ENCODE measurements around the gene PRDX4.
"Not testable (repeated sequence)": the region's sequence is repeated elsewhere in the genome, so short reads cannot be mapped to it uniquely, and the experiment has no call there.

Gene PRDX4

DNA sequence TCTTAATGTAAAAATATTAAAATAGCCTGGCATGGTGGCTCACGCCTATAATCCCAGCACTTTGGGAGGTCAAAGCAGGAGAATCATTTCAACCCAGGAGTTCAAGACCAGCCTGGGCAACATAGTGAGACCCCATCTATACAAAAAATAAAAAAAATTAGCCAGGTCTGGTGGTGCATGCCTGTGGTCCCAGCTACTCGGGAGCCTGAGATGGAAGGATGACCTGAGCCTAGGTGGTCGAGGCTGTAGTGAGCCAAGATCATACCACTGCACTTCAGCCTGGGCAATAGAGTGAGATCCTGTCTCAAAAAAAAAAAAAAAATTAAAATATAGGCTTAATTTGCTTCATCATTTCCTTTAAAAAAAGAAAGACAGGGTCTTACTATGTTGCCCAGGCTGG is 9.2 kb downstream of the PRDX4 start:
- DNase-seq: not testable (repeated sequence)

DNA sequence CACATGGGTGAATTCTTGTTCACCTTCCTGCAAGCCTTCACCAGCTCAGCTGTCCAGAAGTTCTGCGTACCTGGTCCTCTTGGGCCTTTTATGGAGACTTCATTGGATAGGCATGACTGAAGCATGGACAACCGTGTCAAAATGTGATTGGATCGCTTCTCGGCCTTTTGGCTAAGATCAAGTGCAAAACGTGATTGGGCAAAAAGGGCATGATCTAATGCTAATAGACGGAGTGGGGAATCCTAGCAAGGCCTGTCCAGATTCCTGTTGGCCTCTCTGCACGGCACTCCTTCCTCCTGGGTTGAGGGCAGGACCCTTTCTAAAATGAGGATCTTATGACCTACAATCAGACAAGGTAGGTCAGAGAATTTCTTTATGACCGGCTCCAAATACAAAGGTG is 24.9 kb downstream of the PRDX4 start:
- DNase-seq: no peak

DNA sequence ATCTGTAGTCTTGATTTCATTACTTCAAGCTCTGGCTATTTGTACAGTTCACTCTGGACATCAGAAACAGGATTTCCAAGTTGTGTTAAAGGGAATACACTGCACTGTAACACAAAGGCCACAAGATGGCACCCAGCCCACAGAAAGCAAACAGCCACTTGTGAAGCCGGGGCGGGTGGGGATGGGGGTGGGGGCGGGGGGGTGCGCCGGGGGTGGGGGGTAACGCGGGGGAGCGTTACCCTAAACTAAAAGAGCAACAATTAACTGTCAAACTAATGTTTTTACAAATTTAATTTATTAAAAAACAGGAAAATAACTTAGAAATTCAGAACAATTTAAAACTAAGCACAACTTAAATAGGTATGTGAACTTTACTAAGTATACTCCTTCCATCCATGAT is 27.3 kb downstream of the PRDX4 start:
- DNase-seq: peak; percentile 53

DNA sequence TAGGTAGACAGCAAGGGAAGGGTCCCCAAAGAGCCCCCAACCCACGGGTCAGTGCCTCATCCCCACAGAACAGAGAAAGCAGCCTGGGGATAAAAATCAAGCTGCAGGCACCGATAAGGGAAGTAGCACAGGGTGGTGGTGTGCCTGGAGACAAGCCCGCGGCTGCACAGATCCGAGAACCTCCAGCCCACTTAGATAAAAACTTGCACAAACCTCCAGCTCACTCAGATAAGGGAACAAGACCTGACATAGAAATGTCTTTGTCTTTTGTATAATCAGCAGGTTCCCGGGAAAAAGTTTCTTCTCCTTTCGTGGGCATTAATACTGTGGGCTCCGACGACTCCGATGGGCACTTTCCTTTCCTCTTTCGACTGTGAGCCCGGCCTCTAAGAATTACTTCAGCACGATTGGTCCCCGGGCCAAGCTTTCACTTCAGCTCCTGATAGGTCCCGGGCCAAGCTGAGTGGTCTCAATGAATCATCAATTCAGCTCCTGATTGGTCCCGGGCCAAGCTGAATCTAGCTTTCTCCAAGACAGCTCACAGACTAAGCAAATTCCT is 32.4 kb downstream of the PRDX4 start:
- DNase-seq: peak; percentile 28

DNA sequence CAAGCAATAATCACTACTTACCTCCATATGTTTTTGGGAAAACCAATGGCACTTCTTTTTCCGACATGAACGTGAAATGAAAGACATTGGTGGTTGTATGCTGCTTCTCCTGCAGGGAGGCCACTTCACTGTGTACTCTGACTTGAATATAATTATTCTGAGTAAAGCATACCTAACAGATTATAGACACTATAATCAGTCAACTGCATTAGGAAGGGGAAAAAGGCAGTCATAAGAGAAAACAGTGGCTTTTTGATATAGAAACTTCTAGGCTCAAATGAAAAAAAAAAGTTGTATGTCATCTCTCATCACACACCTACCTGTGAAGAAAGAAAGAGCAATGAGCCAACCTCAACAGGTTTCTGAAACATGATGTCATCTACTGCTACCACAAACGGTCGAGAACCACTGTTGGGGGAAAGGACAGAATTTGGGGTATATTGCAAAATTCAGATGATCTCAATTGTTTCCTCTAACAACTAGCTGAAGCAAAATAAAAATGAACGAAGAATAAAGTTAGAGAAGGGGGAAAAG is 37.4 kb downstream of the PRDX4 start:
- no peak for DNase-seq

DNA sequence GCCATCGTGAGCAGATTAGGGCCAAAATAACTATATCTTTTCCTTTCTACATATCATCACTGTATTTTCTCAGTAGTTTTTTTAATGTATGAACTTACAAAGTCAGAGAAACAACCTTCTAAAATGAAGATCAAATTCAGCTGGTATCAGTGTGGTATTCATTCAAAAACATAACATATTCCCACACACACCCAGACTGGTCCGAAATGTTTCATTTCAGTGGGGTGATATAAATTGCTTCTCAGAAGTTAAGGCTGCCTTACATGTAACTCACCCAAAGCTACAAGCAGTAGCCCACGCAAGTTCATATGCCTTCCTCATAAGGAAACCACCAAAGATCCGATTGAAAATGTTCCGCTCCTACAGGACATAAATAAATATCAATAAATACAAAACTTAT is 37.9 kb downstream of the PRDX4 start:
- no peak for DNase-seq

DNA sequence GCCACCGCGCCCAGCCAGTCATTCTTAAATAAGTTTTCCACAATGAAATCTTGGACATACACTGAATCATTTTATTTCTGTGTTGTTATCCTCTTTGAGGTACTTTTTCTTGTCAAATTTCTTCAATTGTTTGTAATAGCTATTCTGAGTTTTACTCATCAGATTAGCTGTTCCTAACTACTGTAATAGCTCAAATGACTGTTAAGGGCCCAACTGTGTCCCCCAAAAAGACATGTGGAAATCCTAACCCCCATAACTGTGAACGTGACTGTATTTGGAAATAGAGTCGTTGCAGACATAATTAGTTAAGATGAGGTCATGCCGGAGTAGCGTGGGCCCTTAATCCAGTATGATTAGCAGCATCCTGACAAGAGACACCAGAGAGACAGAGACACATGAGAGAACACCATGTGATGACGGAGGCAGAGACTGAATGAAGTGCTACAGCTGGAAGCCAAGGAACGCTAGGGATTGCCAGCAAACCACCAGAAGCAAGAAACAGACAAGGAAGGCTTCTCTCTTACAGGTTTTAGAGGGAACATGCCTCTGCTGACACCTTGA is 52.9 kb downstream of the PRDX4 start:
- peak; percentile 1 for DNase-seq

DNA sequence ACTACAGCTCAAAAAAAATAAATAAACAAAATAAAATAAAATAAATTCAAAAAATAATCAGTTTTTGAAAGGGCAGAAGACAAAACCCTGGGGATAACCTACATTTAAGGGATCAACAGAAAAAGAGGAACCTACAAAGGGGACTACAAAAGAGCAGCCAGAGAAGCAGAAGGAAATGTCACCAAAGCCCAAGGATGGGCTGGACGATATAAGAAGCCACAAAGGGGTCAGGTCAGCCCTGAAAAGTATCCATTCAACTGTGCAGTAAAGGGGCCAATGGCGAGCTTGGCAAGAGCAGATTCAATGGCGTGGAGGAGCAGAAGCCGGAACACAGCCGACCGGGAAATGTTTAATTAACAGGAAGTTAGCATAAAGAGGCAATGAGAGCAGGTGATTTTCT is 58.9 kb downstream of the PRDX4 start:
- DNase-seq: no peak

DNA sequence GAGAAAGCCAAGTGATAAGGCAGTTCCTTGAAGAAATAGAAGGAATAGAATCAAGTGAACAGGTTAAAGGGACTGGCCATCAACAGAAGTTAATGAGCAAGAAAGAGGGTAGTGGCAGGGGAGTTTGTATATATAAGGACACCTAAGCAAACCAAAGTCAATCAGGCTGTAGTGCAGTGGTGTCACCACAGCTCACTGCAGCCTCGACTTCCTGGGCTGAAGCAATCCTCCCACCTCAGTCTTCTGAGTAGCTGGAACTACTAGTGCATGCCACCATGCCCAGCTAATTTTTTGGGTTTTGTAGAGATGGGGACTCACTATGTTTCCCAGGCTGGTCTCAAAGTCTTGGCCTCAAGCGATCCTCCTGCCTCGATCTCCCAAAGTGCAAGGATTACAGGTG is 59.9 kb downstream of the PRDX4 start:
- no peak for DNase-seq

DNA sequence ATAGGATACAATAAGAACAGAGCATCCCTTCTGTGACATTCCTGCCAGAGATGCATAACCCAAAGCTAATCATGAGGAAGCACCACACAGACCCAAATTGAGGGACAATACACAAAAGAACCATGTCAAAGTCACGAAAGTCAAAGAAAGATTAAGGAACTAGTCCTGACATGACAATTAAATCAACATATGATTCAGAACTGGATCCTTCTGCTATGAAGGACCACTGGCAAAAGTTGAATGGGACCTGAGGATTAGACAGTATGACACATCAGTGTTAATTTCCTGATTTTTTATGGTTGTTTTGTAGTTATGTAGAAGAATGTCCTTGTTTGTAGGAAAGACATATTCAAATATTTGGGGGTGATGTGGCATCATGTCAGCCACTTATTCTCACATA is 61.9 kb downstream of the PRDX4 start:
- DNase-seq: no peak

DNA sequence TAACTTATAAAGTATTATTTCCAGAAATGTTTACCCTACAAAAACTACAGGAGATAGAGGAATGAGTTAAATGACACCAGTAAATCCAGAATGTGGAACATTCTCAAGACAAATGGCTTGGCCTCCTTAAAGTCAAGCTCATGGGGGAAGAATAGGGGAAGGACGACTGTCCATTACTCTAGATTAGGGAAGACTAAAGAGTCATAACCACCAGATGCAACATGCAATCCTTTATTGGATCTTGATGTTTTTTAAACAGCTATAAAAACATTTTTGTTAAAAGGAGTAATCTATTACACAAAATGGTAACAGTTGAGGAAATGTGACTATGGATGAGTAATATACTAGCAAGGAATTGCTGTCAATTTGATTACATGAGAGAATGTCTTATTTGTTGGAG is 64.7 kb downstream of the PRDX4 start:
- no peak for DNase-seq

DNA sequence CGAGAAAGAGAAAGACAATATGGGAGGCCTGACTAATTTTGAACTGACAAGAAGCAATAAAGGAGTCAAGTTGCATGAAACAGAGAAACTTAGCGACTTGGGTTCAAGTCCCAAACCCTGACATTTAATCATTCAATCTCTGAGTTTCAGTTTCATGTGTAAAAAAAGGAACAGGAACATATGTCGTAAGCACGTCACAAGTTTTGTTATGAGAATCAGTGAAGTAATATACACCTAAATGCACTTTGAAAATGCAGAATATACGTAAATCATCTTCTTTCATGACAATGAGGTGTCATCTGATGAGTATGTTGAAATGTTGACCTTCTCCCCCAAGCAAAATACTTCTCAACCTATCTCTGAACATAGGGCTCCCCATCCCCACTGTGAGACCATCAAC is 65.4 kb downstream of the PRDX4 start:
- DNase-seq: no peak
